HL-60/S4 treated with retinoic acid at 250 ng/mL for 4 days and 3 days (cell line): ENCODE results near the gene NRK.
"Not testable (repeated sequence)": the region's sequence is repeated elsewhere in the genome, so short reads cannot be mapped to it uniquely, and the experiment has no call there.

ENCODE experiments used
- in situ Hi-C: fragments of 300-500 bp; cut with MboI; formaldehyde crosslinking; loops from 2 replicates; pipeline ENCODE4 v1.7.0; 2022; ENCODE audit warnings: low sequenced_read_pairs

NRK gene

GRCh38 chrX:105822138-105823091, at the start of gene NRK:
NRK (plus strand) TSS chrX:105822539; CDS start chrX:105822846, 307 bp downstream.
- in situ Hi-C loops = no loop called here

- in situ Hi-C loops = no loop called here
Observed at GRCh38 chrX:105773801-105774200, 48.5 kb upstream of the NRK start.

DNA sequence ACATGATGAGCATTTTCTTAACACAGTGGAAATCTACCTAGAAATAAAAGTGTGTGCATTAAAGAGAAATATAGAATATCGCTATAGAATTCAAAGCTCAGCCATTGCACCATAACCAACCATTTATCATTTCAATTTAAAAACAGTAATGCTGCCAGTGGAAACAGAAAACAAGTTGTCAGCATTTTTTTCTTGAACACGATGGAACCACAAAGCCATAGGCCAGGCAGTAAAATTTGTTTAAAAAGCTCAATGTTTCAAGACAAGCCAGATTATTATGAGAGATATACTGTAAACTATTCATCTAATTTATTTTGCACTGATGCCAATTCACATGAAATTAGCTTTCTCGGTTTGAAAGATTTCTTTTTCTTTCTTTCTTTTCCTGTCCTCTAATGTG, 46.7 kb upstream of the NRK start:
- in situ Hi-C loops = no loop called here

DNA sequence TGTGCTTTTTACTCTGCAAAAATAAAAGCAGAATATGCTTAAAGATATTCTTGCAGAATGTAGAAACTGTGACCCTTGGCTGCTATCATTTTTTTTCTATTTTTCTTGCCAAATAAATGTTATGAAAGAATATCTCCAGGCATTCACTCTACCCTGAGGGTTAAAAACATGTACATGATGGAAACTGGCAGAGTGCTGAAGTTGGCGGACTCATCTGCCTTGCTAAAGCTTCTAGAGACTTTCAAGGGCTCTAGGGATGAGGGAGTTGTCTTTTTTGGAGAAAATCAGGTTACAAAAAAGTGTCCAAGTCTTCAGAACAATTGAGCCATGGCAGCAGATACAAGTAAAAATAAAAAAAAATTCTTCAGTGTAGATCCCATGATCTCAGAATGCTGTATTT, 40.5 kb upstream of the NRK start:
- in situ Hi-C loops = no loop called here

GRCh38 chrX:105796877-105797276, 25.5 kb upstream of the NRK start:
- in situ Hi-C loops = not testable (repeated sequence)

DNA sequence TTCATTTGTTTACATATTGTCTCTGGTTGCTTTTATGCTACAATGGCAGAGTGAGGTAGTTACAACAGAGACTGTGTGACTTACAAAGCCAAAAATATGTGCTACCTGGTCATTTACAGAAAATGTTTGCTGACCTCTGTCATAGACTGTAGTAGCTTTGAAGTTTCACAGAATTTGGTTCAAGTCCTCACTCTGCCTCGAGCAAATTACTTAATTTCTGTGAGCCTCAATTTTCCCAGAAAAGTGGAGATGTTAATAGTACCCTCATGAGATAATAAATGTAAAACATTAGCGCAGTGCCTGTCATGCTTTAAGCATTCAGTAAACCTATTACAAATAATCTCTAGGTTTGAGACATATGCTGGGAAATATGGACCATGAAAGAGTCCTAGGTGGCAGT, 18.4 kb upstream of the NRK start:
- in situ Hi-C loops = no loop called here

DNA sequence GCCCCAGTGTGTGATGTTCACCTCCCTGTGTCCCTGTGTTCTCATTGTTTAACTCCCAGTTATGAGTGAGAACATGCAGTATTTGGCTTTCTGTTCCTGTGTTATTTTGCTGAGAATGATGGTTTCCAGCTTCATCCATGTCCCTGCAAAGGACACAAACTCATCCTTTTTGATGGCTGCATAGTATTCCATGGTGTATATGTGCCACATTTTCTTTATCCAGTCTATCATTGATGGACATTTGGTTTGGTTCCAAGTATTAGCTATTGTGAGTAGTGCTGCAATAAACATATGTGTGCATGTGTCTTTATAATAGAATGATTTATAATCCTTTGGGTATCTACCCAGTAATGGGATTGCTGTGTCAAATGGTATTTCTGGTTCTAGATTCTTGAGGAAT, 16.7 kb upstream of the NRK start:
- in situ Hi-C loops = not testable (repeated sequence)

- in situ Hi-C loops = no loop called here
Observed at GRCh38 chrX:105816517-105816916, 5.8 kb upstream of the NRK start.

DNA sequence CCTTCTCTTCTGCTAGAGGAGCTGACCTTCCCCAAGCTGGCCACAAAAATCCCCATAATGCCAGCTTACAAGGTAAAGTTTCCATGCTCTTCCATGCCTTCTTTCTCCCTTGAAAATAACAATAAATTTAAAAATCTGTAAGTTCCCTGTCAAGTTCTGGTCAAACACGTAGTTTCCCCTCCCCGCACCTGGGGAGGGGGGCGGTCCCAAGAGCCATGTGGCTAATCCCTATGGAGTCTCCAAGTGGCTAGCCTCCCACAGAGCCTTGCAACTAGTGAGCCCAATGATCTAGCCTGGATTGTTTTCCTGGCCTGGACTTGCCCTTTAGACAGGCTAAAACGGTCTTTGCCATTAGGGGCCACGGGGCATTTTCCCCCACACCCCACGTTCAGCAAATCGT, 2.1 kb upstream of the NRK start:
- in situ Hi-C loops = no loop called here

DNA sequence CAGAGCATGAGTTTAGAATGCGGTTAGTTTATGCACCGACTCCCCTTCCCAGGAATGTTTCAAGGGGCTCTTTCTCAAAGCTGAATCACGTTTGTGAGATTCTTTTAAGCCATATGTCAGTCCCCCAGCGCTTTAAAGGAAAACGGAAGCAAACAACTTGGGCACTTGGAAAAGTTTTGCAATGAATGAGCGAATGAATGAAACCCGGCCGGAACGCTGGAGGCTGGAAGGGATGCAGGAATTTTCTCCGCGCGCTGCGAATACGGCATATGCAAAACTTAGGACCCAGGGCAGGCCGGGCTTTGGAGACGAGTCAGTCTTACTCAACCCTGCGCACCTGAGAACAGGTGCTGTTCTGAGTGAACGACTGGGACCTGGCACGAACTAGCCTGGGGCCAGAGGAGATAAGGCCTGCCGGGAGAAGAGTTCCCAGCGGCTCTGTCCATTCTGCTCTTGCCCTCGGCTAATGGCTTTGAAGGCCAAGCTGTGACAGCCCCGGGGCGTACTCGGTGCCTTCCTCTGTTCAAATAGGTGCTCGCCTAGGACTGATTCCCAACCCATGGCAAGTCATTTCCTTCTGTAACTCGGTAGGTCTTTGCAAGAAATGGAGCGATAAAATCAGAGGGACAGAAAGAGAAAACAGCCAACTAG, 743 bp upstream of the NRK start:
- in situ Hi-C loops = no loop called here

GRCh38 chrX:105823092-105823455, 735 bp downstream of the NRK start:
- in situ Hi-C loops = no loop called here

DNA sequence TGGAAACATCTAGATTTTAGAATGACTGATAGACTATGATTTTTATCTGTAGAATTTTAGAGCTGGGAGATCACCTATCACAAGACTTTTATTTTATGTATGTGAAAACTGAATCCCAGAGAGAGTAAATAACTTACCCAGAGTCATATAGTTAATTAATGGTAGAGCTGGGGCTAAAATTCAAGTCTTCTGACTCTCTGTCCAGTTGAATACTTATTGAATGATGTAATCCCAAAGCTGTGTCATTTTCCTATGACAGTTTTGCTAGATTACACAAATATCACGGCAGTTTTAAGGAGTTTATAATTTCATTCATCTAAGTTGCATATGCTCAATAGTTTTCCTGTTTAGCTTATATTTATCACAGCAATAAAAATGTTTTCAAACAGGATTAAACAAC, 6.7 kb downstream of the NRK start:
- in situ Hi-C loops = no loop called here

- in situ Hi-C loops = no loop called here
Observed at GRCh38 chrX:105837232-105837631, 14.9 kb downstream of the NRK start.

- in situ Hi-C loops = no loop called here
Observed at GRCh38 chrX:105845631-105846030, 23.3 kb downstream of the NRK start.

DNA sequence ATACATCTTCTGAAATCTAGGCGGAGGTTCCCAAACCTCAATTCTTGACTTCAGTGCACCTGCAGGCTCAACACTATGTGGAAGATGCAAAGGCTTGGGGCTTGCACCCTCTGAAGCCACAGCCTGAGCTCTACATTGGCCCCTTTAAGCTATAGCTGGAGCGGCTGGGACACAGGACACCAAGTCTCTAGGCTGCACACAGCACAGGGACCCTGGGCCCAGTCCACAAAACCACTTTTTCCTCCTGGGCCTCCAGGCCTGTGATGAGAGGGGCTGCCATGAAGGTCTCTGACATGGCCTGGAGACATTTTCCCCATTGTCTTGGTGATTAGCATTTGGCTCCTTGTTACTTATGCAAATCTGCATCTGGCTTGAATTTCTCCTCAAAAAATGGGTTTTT, 27.8 kb downstream of the NRK start:
- in situ Hi-C loops = not testable (repeated sequence)

DNA sequence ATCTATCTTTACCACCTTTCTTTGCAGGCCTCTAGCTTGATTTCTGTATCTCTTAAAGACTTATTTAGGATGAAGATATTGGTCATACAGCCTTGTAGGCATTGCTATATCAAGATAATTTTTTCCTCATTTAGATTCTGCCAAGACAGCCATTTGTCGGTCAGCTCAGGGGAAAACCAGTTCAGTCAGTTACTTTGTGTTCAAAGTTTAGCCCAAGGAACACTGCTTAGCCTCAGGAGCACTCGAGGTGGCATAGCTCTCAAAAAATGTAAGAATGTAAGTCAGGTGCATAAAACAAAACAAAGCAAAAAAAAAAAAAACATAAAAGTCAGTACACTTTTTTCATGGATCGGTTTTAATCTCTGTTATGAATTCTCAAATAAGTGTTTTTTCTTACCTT, 43.4 kb downstream of the NRK start:
- in situ Hi-C loops = no loop called here

- in situ Hi-C loops = no loop called here
Observed at GRCh38 chrX:105869701-105870100, 47.4 kb downstream of the NRK start.

DNA sequence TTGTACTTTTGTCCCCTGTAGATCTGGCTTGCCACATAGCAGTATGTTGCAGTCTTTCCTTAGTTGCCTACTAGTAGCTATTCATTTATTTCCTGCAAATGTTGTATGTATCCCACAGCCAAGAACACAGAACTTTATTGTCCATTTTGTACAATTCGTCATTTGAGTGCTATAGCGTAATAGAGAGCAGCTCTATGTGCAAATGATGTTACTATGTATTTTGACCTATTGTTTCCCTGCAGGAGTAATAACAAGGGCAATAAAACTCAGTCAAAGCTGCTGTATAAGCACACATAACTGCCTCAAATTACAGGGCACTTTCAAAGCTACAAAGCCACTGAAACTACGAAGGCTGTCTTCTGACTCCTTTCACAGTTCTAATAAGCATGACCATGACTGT, 48.1 kb downstream of the NRK start:
- in situ Hi-C loops = no loop called here

- in situ Hi-C loops = no loop called here
Observed at GRCh38 chrX:105872941-105873340, 50.6 kb downstream of the NRK start.

- in situ Hi-C loops = no loop called here
Observed at GRCh38 chrX:105874790-105875189, 52.5 kb downstream of the NRK start.

- in situ Hi-C loops = no loop called here
Observed at GRCh38 chrX:105876658-105877057, 54.3 kb downstream of the NRK start.

DNA sequence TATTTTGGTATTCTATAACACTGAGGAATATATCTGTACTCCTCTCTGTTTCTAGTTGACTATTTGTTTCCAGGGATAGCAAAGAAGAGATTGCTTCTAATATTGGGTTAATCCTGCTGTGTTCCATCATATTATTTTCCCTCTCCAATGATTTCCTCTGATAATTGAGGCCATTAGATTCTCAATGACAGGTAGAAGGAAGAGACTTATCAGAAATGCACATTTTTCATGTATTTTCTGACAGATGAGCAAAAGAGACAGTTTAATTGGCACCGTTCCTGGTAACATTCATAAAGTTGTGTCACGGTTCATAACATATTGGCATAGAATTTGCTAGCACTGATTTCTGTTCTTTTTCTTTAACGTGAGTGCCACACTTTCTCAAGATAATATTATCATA, 58.2 kb downstream of the NRK start:
- in situ Hi-C loops = no loop called here
